ENCODE measurements around the gene CHD6.
A peak's percentile ranks its signal among the peaks of the same experiment; 100 is the strongest.

Gene CHD6

GRCh38 chr20:41483553-41483930, 134.6 kb downstream of the CHD6 start:
- DNase-seq (ENCODE audit: insufficient read length) (no peak), FAIRE-seq (no peak)
- TF ChIP-seq TAF1 (IDR thresholded peaks at IDR 0.05; ENCODE audit: borderline replicate concordance, low read depth, low read length) (no peak), POLR2A (IDR thresholded peaks at IDR 0.05; ENCODE audit: low read depth, low read length) (no peak), POLR2AphosphoS5 (IDR thresholded peaks at IDR 0.05; ENCODE audit: low read depth, low read length) (no peak)

GRCh38 chr20:41482647-41483552, 135.3 kb downstream of the CHD6 start:
- DNase-seq (ENCODE audit: insufficient read length) (no peak), FAIRE-seq (no peak)
- TF ChIP-seq POLR2AphosphoS5 (IDR thresholded peaks at IDR 0.05; ENCODE audit: low read depth, low read length), result no peak
- no peak for TF ChIP-seq POLR2A (IDR thresholded peaks at IDR 0.05; ENCODE audit: low read depth, low read length)

GRCh38 chr20:41480054-41480770, 138.0 kb downstream of the CHD6 start:
- no peak for TF ChIP-seq POLR2A (IDR thresholded peaks at IDR 0.05; ENCODE audit: low read depth, low read length)
- TF ChIP-seq TAF1 (IDR thresholded peaks at IDR 0.05; ENCODE audit: borderline replicate concordance, low read depth, low read length), result no peak
- TF ChIP-seq POLR2AphosphoS5 (IDR thresholded peaks at IDR 0.05; ENCODE audit: low read depth, low read length), result no peak
- FAIRE-seq, result peak; percentile 42

GRCh38 chr20:41479113-41479512, 139.1 kb downstream of the CHD6 start:
- FAIRE-seq (no peak), DNase-seq (ENCODE audit: insufficient read length) (no peak)
- no peak for TF ChIP-seq POLR2AphosphoS5 (IDR thresholded peaks at IDR 0.05; ENCODE audit: low read depth, low read length)
- no peak for TF ChIP-seq POLR2A (IDR thresholded peaks at IDR 0.05; ENCODE audit: low read depth, low read length)

More at GRCh38 chr20:41480054-41480770, 138.0 kb downstream of the CHD6 start:
- no peak for DNase-seq (ENCODE audit: insufficient read length)

- DNase-seq (ENCODE audit: insufficient read length), result no peak
- no peak for TF ChIP-seq TAF1 (IDR thresholded peaks at IDR 0.05; ENCODE audit: borderline replicate concordance, low read depth, low read length)
- no peak for TF ChIP-seq POLR2A (IDR thresholded peaks at IDR 0.05; ENCODE audit: low read depth, low read length)
- TF ChIP-seq POLR2AphosphoS5 (IDR thresholded peaks at IDR 0.05; ENCODE audit: low read depth, low read length), result no peak
- FAIRE-seq, result no peak
Observed at GRCh38 chr20:41478026-41478425, 140.2 kb downstream of the CHD6 start.

- FAIRE-seq, result no peak
- no peak for TF ChIP-seq TAF1 (IDR thresholded peaks at IDR 0.05; ENCODE audit: borderline replicate concordance, low read depth, low read length)
- no peak for TF ChIP-seq POLR2AphosphoS5 (IDR thresholded peaks at IDR 0.05; ENCODE audit: low read depth, low read length)
- DNase-seq (ENCODE audit: insufficient read length), result no peak
Observed at GRCh38 chr20:41476446-41476845, 141.7 kb downstream of the CHD6 start.

- no peak for DNase-seq (ENCODE audit: insufficient read length)
- TF ChIP-seq POLR2AphosphoS5 (IDR thresholded peaks at IDR 0.05; ENCODE audit: low read depth, low read length) (no peak), TAF1 (IDR thresholded peaks at IDR 0.05; ENCODE audit: borderline replicate concordance, low read depth, low read length) (no peak)
- FAIRE-seq, result no peak
Observed at GRCh38 chr20:41476013-41476441, 142.2 kb downstream of the CHD6 start.

GRCh38 chr20:41475503-41475902, 142.7 kb downstream of the CHD6 start:
- TF ChIP-seq TAF1 (IDR thresholded peaks at IDR 0.05; ENCODE audit: borderline replicate concordance, low read depth, low read length) (no peak), POLR2A (IDR thresholded peaks at IDR 0.05; ENCODE audit: low read depth, low read length) (no peak), POLR2AphosphoS5 (IDR thresholded peaks at IDR 0.05; ENCODE audit: low read depth, low read length) (no peak)
- FAIRE-seq, result no peak
- no peak for DNase-seq (ENCODE audit: insufficient read length)

- TF ChIP-seq POLR2AphosphoS5 (IDR thresholded peaks at IDR 0.05; ENCODE audit: low read depth, low read length), result no peak
- FAIRE-seq (no peak), DNase-seq (ENCODE audit: insufficient read length) (no peak)
Observed at GRCh38 chr20:41470362-41471095, 147.6 kb downstream of the CHD6 start.

GRCh38 chr20:41469868-41470267, 148.3 kb downstream of the CHD6 start:
- DNase-seq (ENCODE audit: insufficient read length), result no peak
- no peak for FAIRE-seq
- no peak for TF ChIP-seq TAF1 (IDR thresholded peaks at IDR 0.05; ENCODE audit: borderline replicate concordance, low read depth, low read length)
- TF ChIP-seq POLR2A (IDR thresholded peaks at IDR 0.05; ENCODE audit: low read depth, low read length), result no peak
- no peak for TF ChIP-seq POLR2AphosphoS5 (IDR thresholded peaks at IDR 0.05; ENCODE audit: low read depth, low read length)

- no peak for DNase-seq (ENCODE audit: insufficient read length)
- no peak for FAIRE-seq
- no peak for TF ChIP-seq POLR2AphosphoS5 (IDR thresholded peaks at IDR 0.05; ENCODE audit: low read depth, low read length)
- TF ChIP-seq TAF1 (IDR thresholded peaks at IDR 0.05; ENCODE audit: borderline replicate concordance, low read depth, low read length), result no peak
- no peak for TF ChIP-seq POLR2A (IDR thresholded peaks at IDR 0.05; ENCODE audit: low read depth, low read length)
Observed at GRCh38 chr20:41468994-41469600, 149.1 kb downstream of the CHD6 start.

All from GM12892 (cell line).